SK-N-SH (cell line): ENCODE data around the gene UMODL1.

ENCODE experiments used
- CHD2 ChIP-seq: fragments of 150-350 bp; IDR thresholded peaks from 2 replicates; pipeline ENCODE4 v1.6.1; 2018; ENCODE audit warnings: low read length; ENCODE audit not compliant: partially characterized antibody
- MEF2A ChIP-seq: IDR thresholded peaks from 2 replicates; pipeline ENCODE4 v1.4.0; 2012; ENCODE audit warnings: low read depth, borderline replicate concordance
- POLR2AphosphoS5 ChIP-seq: IDR thresholded peaks from 2 replicates; pipeline ENCODE4 v1.6.1; 2012; ENCODE audit warnings: low read depth, low read length
- SIN3A ChIP-seq: IDR thresholded peaks from 2 replicates; pipeline ENCODE4 v1.6.1; 2012; ENCODE audit warnings: low read depth, mild to moderate bottlenecking, low read length, moderate library complexity, borderline replicate concordance
- USF2 ChIP-seq: fragments of 150-350 bp; IDR thresholded peaks from 2 replicates; pipeline ENCODE4 v1.6.1; 2017; ENCODE audit warnings: antibody characterized with exemption, low read length, low read depth, borderline replicate concordance
- TF ChIP-seq, protein P1 (sequence below): fragments of 200-600 bp; sonication (generic); IDR thresholded peaks from 2 replicates; pipeline ENCODE4 v1.6.1; 2017; ENCODE audit warnings: antibody characterized with exemption, mild to moderate bottlenecking, moderate library complexity
- TF ChIP-seq, protein P2 (sequence below): IDR thresholded peaks from 2 replicates; pipeline ENCODE4 v1.4.0; 2012; ENCODE audit warnings: low read depth
- TF ChIP-seq, protein P3 (sequence below): IDR thresholded peaks from 2 replicates; pipeline ENCODE4; 2012
- TF ChIP-seq, protein P4 (sequence below): IDR thresholded peaks from 2 replicates; pipeline ENCODE4 v1.6.1; 2012; ENCODE audit warnings: mild to moderate bottlenecking, low read depth, low read length, moderate library complexity

- TF ChIP-seq, protein P1, sequence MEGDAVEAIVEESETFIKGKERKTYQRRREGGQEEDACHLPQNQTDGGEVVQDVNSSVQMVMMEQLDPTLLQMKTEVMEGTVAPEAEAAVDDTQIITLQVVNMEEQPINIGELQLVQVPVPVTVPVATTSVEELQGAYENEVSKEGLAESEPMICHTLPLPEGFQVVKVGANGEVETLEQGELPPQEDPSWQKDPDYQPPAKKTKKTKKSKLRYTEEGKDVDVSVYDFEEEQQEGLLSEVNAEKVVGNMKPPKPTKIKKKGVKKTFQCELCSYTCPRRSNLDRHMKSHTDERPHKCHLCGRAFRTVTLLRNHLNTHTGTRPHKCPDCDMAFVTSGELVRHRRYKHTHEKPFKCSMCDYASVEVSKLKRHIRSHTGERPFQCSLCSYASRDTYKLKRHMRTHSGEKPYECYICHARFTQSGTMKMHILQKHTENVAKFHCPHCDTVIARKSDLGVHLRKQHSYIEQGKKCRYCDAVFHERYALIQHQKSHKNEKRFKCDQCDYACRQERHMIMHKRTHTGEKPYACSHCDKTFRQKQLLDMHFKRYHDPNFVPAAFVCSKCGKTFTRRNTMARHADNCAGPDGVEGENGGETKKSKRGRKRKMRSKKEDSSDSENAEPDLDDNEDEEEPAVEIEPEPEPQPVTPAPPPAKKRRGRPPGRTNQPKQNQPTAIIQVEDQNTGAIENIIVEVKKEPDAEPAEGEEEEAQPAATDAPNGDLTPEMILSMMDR = no peak
- TF ChIP-seq, protein P2, sequence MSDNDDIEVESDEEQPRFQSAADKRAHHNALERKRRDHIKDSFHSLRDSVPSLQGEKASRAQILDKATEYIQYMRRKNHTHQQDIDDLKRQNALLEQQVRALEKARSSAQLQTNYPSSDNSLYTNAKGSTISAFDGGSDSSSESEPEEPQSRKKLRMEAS = no peak
- no peak for TF ChIP-seq MEF2A
- TF ChIP-seq USF2 = no peak
- TF ChIP-seq, protein P3, sequence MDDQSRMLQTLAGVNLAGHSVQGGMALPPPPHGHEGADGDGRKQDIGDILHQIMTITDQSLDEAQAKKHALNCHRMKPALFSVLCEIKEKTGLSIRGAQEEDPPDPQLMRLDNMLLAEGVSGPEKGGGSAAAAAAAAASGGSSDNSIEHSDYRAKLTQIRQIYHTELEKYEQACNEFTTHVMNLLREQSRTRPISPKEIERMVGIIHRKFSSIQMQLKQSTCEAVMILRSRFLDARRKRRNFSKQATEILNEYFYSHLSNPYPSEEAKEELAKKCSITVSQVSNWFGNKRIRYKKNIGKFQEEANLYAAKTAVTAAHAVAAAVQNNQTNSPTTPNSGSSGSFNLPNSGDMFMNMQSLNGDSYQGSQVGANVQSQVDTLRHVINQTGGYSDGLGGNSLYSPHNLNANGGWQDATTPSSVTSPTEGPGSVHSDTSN = no peak
- no peak for TF ChIP-seq SIN3A
- no peak for TF ChIP-seq CHD2
- TF ChIP-seq, protein P4, sequence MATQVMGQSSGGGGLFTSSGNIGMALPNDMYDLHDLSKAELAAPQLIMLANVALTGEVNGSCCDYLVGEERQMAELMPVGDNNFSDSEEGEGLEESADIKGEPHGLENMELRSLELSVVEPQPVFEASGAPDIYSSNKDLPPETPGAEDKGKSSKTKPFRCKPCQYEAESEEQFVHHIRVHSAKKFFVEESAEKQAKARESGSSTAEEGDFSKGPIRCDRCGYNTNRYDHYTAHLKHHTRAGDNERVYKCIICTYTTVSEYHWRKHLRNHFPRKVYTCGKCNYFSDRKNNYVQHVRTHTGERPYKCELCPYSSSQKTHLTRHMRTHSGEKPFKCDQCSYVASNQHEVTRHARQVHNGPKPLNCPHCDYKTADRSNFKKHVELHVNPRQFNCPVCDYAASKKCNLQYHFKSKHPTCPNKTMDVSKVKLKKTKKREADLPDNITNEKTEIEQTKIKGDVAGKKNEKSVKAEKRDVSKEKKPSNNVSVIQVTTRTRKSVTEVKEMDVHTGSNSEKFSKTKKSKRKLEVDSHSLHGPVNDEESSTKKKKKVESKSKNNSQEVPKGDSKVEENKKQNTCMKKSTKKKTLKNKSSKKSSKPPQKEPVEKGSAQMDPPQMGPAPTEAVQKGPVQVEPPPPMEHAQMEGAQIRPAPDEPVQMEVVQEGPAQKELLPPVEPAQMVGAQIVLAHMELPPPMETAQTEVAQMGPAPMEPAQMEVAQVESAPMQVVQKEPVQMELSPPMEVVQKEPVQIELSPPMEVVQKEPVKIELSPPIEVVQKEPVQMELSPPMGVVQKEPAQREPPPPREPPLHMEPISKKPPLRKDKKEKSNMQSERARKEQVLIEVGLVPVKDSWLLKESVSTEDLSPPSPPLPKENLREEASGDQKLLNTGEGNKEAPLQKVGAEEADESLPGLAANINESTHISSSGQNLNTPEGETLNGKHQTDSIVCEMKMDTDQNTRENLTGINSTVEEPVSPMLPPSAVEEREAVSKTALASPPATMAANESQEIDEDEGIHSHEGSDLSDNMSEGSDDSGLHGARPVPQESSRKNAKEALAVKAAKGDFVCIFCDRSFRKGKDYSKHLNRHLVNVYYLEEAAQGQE = no peak
- no peak for TF ChIP-seq POLR2AphosphoS5
These were observed 2.9 kb upstream of the UMODL1 start for GRCh38 chr21:42068256-42068545.
